ENCODE measurements around the gene ASTN2. TPM values are rescaled to one million over a fixed set of nuclear protein-coding genes. Genes with fewer than 3 reads are reported as not detected.

Gene ASTN2
- total and polyA plus RNA-seq, 9 of the 15 experiments (the other 6 are each of a cell fraction or from before 2014, with no cell fraction given): 0.56 to 3.5 (median 1.9) TPM

GRCh38 chr9:116975126-116975525, 439.7 kb downstream of the ASTN2 start:
- ChIA-PET POLR2A (interaction anchor here (0.6 kb wide), 1 partner anchor 1924 kb away, joined by 5 read pairs; no protein-coding TSS in a partner anchor), CTCF (ENCODE audit: low intra/inter-chr PET ratio) (no interaction called here)
- in situ Hi-C loops (cut with MboI) (no loop called here), intact Hi-C loops (cut with micrococcal nuclease) (no loop called here)
- H3K9ac ChIP-seq (ENCODE audit: insufficient read depth in 1 of 2, low read depth in 2 of 2, low read length in 2 of 2): no peak overlapping the region
- H3K4me1 ChIP-seq (replicated peaks in 1 of 2; ENCODE audit: control insufficient read depth in 2 of 2, insufficient read depth in 2 of 2, low read length in 2 of 2): no peaks in the 10 kb centered on the region
- BruUV-seq (replicated peaks): no TSS peak
- H3K4me2 ChIP-seq (ENCODE audit: insufficient read depth, low read length): no peak overlapping the region
- ATAC-seq (no peak), DNase-seq (ENCODE audit: extremely low read depth in 1 of 4, low spot score in 3 of 4) (no peak), FAIRE-seq (no peak)
- H3K27ac ChIP-seq (ENCODE audit: extremely low read depth, low read depth, low read length): no peak overlapping the region
- no peaks in the 10 kb centered on the region for H3K79me2 ChIP-seq (ENCODE audit: control insufficient read depth, insufficient read depth, low read length)
- no peaks in the 10 kb centered on the region for H4K20me1 ChIP-seq (replicated peaks; ENCODE audit: control insufficient read depth, insufficient read depth, low read length)
- no peak overlapping the region for H3K4me3 ChIP-seq
- no peaks in the 10 kb centered on the region for H3K36me3 ChIP-seq (ENCODE audit: control insufficient read depth, insufficient read depth, low read length)
- no peak overlapping the region for H2AFZ ChIP-seq (ENCODE audit: low read depth, low read length)
- H3K9me3 ChIP-seq (replicated peaks; ENCODE audit: control insufficient read depth, insufficient read depth, low read depth, low read length): no peaks in the 10 kb centered on the region
- H3K27me3 ChIP-seq (ENCODE audit: control insufficient read depth in 2 of 2, insufficient read depth in 2 of 2, low read length in 2 of 2): no peaks in the 10 kb centered on the region
- WGBS (ENCODE audit: insufficient coverage, low coverage, missing lambda C conversion rate): 0% methylated on average over 4 of the region's 4 CpGs
- H3K9me1 ChIP-seq (ENCODE audit: control insufficient read depth, insufficient read depth, low read length): no peaks in the 10 kb centered on the region
- TF ChIP-seq KLF16 (IDR thresholded peaks at IDR 0.05) (no peak), NR1H2 (CRISPR knock-in tag; IDR thresholded peaks at IDR 0.05) (no peak), POLR2B (IDR thresholded peaks at IDR 0.05; ENCODE audit: low read depth, partially characterized antibody) (no peak), CREM (IDR thresholded peaks at IDR 0.05; ENCODE audit: low read depth) (no peak), ZNF780A (CRISPR knock-in tag; IDR thresholded peaks at IDR 0.05) (no peak), NR2C1 (IDR thresholded peaks at IDR 0.05) (no peak), NR2C1 (tag; IDR thresholded peaks at IDR 0.05) (no peak), ZNF717 (CRISPR knock-in tag; IDR thresholded peaks at IDR 0.05) (no peak), ZNF445 (CRISPR knock-in tag; IDR thresholded peaks at IDR 0.05; ENCODE audit: low read depth) (no peak), TRIM25 (IDR thresholded peaks at IDR 0.05; ENCODE audit: borderline replicate concordance) (no peak), THRA (IDR thresholded peaks at IDR 0.05) (no peak), SMAD4 (CRISPR knock-in tag; conservative IDR thresholded peaks at IDR 0.05) (no peak), TAF7 (tag; IDR thresholded peaks at IDR 0.05) (no peak), HMGN3 (IDR thresholded peaks at IDR 0.05; ENCODE audit: borderline replicate concordance, extremely low read depth, insufficient read length, low read depth, low read length) (no peak), TBP (optimal IDR thresholded peaks at IDR 0.05; ENCODE audit: low read depth, low read length) (no peak), GMEB1 (CRISPR knock-in tag; IDR thresholded peaks at IDR 0.05) (no peak), KAT2B (IDR thresholded peaks at IDR 0.05; ENCODE audit: low read depth, low read length) (no peak)
- TF ChIP-seq, protein P1, sequence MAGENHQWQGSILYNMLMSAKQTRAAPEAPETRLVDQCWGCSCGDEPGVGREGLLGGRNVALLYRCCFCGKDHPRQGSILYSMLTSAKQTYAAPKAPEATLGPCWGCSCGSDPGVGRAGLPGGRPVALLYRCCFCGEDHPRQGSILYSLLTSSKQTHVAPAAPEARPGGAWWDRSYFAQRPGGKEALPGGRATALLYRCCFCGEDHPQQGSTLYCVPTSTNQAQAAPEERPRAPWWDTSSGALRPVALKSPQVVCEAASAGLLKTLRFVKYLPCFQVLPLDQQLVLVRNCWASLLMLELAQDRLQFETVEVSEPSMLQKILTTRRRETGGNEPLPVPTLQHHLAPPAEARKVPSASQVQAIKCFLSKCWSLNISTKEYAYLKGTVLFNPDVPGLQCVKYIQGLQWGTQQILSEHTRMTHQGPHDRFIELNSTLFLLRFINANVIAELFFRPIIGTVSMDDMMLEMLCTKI (IDR thresholded peaks at IDR 0.05; ENCODE audit: partially characterized antibody): no peak

Measured in K562 (cell line).